Endothelial cell of umbilical vein (primary cell): Measurements from ENCODE around the gene CACNB3. TPM values are rescaled to one million over a fixed set of nuclear protein-coding genes. Genes with fewer than 3 reads are reported as not detected.

ENCODE experiments used
- BruUV-seq: library from RNA; stranded (reverse); fragments of 400-500 nt; replicated peaks from 2 replicates; lab custom pipeline; 2021; lab: Mats Ljungman, UMichigan
- CTCF ChIA-PET: fragments of 300-600, 350-600 bp; sonication (Branson Sonifier 250); formaldehyde crosslinking; loops from one replicate; lab custom pipeline; 2021; ENCODE audit warnings: antibody characterized with exemption, inconsistent platforms; lab: Charles Lee
- POLR2A ChIA-PET: fragments of 300-600, 350-600 bp; sonication (Branson Sonifier 250); formaldehyde crosslinking; loops from one replicate; lab custom pipeline; 2021; ENCODE audit warnings: antibody characterized with exemption, inconsistent platforms; lab: Charles Lee
- DNase-seq: peaks from one replicate; pipeline ENCODE4 v3.0.0-alpha.2; 2011; ENCODE audit warnings: low read depth, low spot score
- FAIRE-seq: peaks from 2 replicates; lab custom pipeline; 2011; peaks lifted over from hg19 to GRCh38; lab: Jason Lieb, UNC
- H2AFZ ChIP-seq: 2 replicates; pipeline ENCODE4 v1.6.0; 2012; ENCODE audit warnings: low read depth, low read length, control low read depth, inconsistent platforms
- H3K27ac ChIP-seq: 2 replicates; pipeline ENCODE4 v1.5.1; 2011; ENCODE audit warnings: low read depth, mild to moderate bottlenecking, control low read depth, low read length, moderate library complexity; ENCODE audit not compliant: insufficient read depth
- H3K27me3 ChIP-seq, 2 experiments: 2 replicates each; pipeline versions ENCODE4 v1.6.0 to v1.6.1; 2011; ENCODE audit warnings: low read length in 2 of 2, mixed read lengths in 1 of 2; ENCODE audit not compliant: control insufficient read depth in 2 of 2, insufficient read depth in 2 of 2
- H3K36me3 ChIP-seq, 2 experiments: 2 replicates in 1 of 2; 3 replicates in 1 of 2; pipeline ENCODE4 v1.5.1; 2011; ENCODE audit warnings: low read length in 2 of 2, mild to moderate bottlenecking in 1 of 2, moderate library complexity in 1 of 2; ENCODE audit not compliant: control insufficient read depth in 2 of 2, insufficient read depth in 2 of 2; ENCODE audit errors: extremely low read depth in 1 of 2
- H3K4me1 ChIP-seq: 3 replicates; pipeline ENCODE4 v1.5.1; 2011; ENCODE audit warnings: mild to moderate bottlenecking, low read length; ENCODE audit not compliant: control insufficient read depth, insufficient read depth; ENCODE audit errors: extremely low read depth
- H3K4me2 ChIP-seq: 2 replicates; pipeline ENCODE4 v1.6.1; 2011; ENCODE audit warnings: low read length, control low read depth, mixed read lengths; ENCODE audit not compliant: insufficient read depth
- H3K4me3 ChIP-seq, 3 experiments: fragments of 200-600 bp in 1 of 3; sonication (generic), shearing (Covaris generic) in 1 of 3; replicated peaks in 1 of 3; 2 replicates each; pipeline ENCODE4 v1.5.1; 2011 to 2016; ENCODE audit warnings: control low read depth in 3 of 3, low read length in 3 of 3, mild to moderate bottlenecking in 2 of 3, inconsistent platforms in 1 of 3, low read depth in 1 of 3, moderate library complexity in 1 of 3; ENCODE audit not compliant: insufficient read depth in 1 of 3
- H3K79me2 ChIP-seq: 2 replicates; pipeline ENCODE4 v1.6.0; 2012; ENCODE audit warnings: low read length, inconsistent platforms; ENCODE audit not compliant: control insufficient read depth, insufficient read depth
- H3K9ac ChIP-seq: replicated peaks from 2 replicates; pipeline ENCODE3; 2011; ENCODE audit warnings: low read length, control low read depth; ENCODE audit not compliant: insufficient read depth; ENCODE audit errors: extremely low read depth
- H3K9me1 ChIP-seq: replicated peaks from 3 replicates; pipeline ENCODE4 v1.6.0; 2011; ENCODE audit warnings: mild to moderate bottlenecking, low read length; ENCODE audit not compliant: control insufficient read depth, insufficient read depth; ENCODE audit errors: extremely low read depth
- H3K9me3 ChIP-seq: replicated peaks from 2 replicates; pipeline ENCODE4 v1.5.1; 2012; ENCODE audit warnings: low read length, inconsistent platforms; ENCODE audit not compliant: control insufficient read depth, insufficient read depth
- H4K20me1 ChIP-seq: replicated peaks from 2 replicates; pipeline ENCODE3; 2011; ENCODE audit warnings: mild to moderate bottlenecking, low read length; ENCODE audit not compliant: control insufficient read depth, insufficient read depth; ENCODE audit errors: extremely low read depth
- CTCF ChIP-seq, 2 donors: IDR thresholded peaks; 1 replicate in 1 of 2; 2 replicates in 1 of 2; pipeline ENCODE4 v1.5.1; 2011; ENCODE audit warnings: low read length in 2 of 2, mild to moderate bottlenecking in 2 of 2, moderate library complexity in 2 of 2, control low read depth in 1 of 2, inconsistent platforms in 1 of 2, low read depth in 1 of 2; ENCODE audit not compliant: insufficient read depth in 1 of 2; ENCODE audit errors: extremely low read depth in 1 of 2
- FOS ChIP-seq: IDR thresholded peaks from 2 replicates; pipeline ENCODE4 v1.6.1; 2011; ENCODE audit warnings: mild to moderate bottlenecking, low read length, moderate library complexity, borderline replicate concordance; ENCODE audit not compliant: insufficient read depth
- GATA2 ChIP-seq: IDR thresholded peaks from 2 replicates; pipeline ENCODE4 v1.7.0; 2011; ENCODE audit warnings: low read depth, mild to moderate bottlenecking, moderate library complexity, mixed read lengths, low read length; ENCODE audit not compliant: insufficient read length, insufficient read depth
- JUN ChIP-seq: IDR thresholded peaks from 2 replicates; pipeline ENCODE4 v1.6.1; 2011; ENCODE audit warnings: borderline replicate concordance, low read depth; ENCODE audit not compliant: insufficient read length, insufficient read depth
- POLR2A ChIP-seq: IDR thresholded peaks from 2 replicates; pipeline ENCODE4 v1.6.1; 2012; ENCODE audit warnings: low read depth, mild to moderate bottlenecking, control low read depth, low read length
- POLR2AphosphoS5 ChIP-seq: IDR thresholded peaks from 2 replicates; pipeline ENCODE4 v1.6.1; 2012; ENCODE audit warnings: low read depth, mild to moderate bottlenecking, control low read depth, low read length, moderate library complexity; ENCODE audit not compliant: insufficient read depth
- dilution Hi-C: fragments of 300-500 bp; cut with MboI; formaldehyde crosslinking; loops from one replicate; pipeline ENCODE4 v1.15.0; 2019; ENCODE audit warnings: low sequenced_read_pairs; ENCODE audit not compliant: extremely low pct_ligation_motif_present
- intact Hi-C: fragments of 100-400 bp; cut with micrococcal nuclease; formaldehyde crosslinking; loops from one replicate; pipeline ENCODE4 v1.10.0; 2022
- polyA plus RNA-seq, 4 experiments: library from polyadenylated mRNA; depleted of rRNA in 3 of 4; stranded (reverse) in 3 of 4; unstranded in 1 of 4; fragments of >200 nt; gene quantifications; 2 replicates each; pipeline versions ENCODE4 v1.2.1 to v1.2.3, GENCODE V29; 2011 to 2012; ENCODE audit warnings: missing spikeins in 1 of 4
- total RNA-seq: library from RNA; stranded (reverse); gene quantifications from 2 replicates; pipeline ENCODE4 v1.2.3, GENCODE V29; 2021

The CACNB3 gene
- total and polyA plus RNA-seq, 2 donors (not counting 3 experiments of a cell fraction or from before 2014, with no cell fraction given): 37.4 to 61.8 TPM

GRCh38 chr12:48773686-48774085, 44.6 kb upstream of the CACNB3 start:
- dilution Hi-C loops (no loop called here), intact Hi-C loops (no loop called here)
- no peaks in the 10 kb centered on the region for H3K79me2 ChIP-seq
- FAIRE-seq (no peak), DNase-seq (no peak)
- ChIA-PET CTCF (interaction anchor here (1.2 to 1.5 kb wide), 2 partner anchors 11 to 20 kb away, joined by 4 read pairs; no protein-coding TSS in a partner anchor), POLR2A (no interaction called here)
- H3K9ac ChIP-seq: no peak overlapping the region
- no peak overlapping the region for H3K4me3 ChIP-seq
- no peak overlapping the region for H2AFZ ChIP-seq
- H3K27ac ChIP-seq: no peak overlapping the region
- TF ChIP-seq GATA2 (no peak), POLR2AphosphoS5 (no peak), POLR2A (no peak), CTCF (IDR thresholded peaks at IDR 0.05; ENCODE audit: extremely low read depth in 1 of 2, insufficient read depth in 1 of 2, low read depth in 1 of 2, low read length in 2 of 2) (no peak), FOS (no peak)
- no peaks in the 10 kb centered on the region for H3K4me1 ChIP-seq
- BruUV-seq: no TSS peak
- no peaks in the 10 kb centered on the region for H3K9me3 ChIP-seq
- H3K4me2 ChIP-seq: no peak overlapping the region
- no peaks in the 10 kb centered on the region for H4K20me1 ChIP-seq
- peaks cover 14 to 60% of the 10 kb centered on the region in 2 experiments for H3K36me3 ChIP-seq
- H3K27me3 ChIP-seq: no peaks in the 10 kb centered on the region
- H3K9me1 ChIP-seq: no peaks in the 10 kb centered on the region

GRCh38 chr12:48774516-48774915, 43.8 kb upstream of the CACNB3 start:
- ChIA-PET CTCF (interaction anchor here (1.5 kb wide), 1 partner anchor 10 kb away, joined by 4 read pairs; no protein-coding TSS in a partner anchor), POLR2A (no interaction called here)
- TF ChIP-seq JUN (no peak), POLR2A (no peak)
- dilution Hi-C loops (no loop called here), intact Hi-C loops (no loop called here)
- H3K36me3 ChIP-seq: peaks cover 14 to 57% of the 10 kb centered on the region in 2 experiments
- no peak overlapping the region for H2AFZ ChIP-seq
- no peak for DNase-seq
- FAIRE-seq: no peak
- H3K79me2 ChIP-seq: no peaks in the 10 kb centered on the region
- no peaks in the 10 kb centered on the region for H4K20me1 ChIP-seq
- H3K4me1 ChIP-seq: peaks cover 4% of the 10 kb centered on the region
- H3K4me3 ChIP-seq: no peak overlapping the region
- H3K9ac ChIP-seq: no peak overlapping the region
- no peak overlapping the region for H3K27ac ChIP-seq
- H3K9me1 ChIP-seq: no peaks in the 10 kb centered on the region
- H3K27me3 ChIP-seq: no peaks in the 10 kb centered on the region
- BruUV-seq: no TSS peak
- H3K9me3 ChIP-seq: no peaks in the 10 kb centered on the region
- H3K4me2 ChIP-seq: no peak overlapping the region
